ENCODE data around the gene TSKS.
A peak's percentile ranks its signal among the peaks of the same experiment; 100 is the strongest.

Gene TSKS

GRCh38 chr19:49809941-49810389 is 46.9 kb upstream of the TSKS start:
- no peaks in the 10 kb centered on the region for H3K9me3 ChIP-seq (replicated peaks; ENCODE audit: insufficient read depth, low read length)
- H3K27me3 ChIP-seq (replicated peaks; ENCODE audit: insufficient read depth, low read length) = no peaks in the 10 kb centered on the region
- peaks cover 14% of the 10 kb centered on the region for H3K4me1 ChIP-seq (ENCODE audit: low read length)
- H3K36me3 ChIP-seq (replicated peaks; ENCODE audit: insufficient read depth, low read length) = no peaks in the 10 kb centered on the region
- H2AFZ ChIP-seq (ENCODE audit: low read length) = peak overlapping the region; percentile 68
- peaks cover 11% of the 10 kb centered on the region; the same call in 1 of the 2 replicates for H3F3A ChIP-seq (ENCODE audit: insufficient read depth, low read length)
- H4K20me1 ChIP-seq (ENCODE audit: insufficient read depth, low read length) = no peaks in the 10 kb centered on the region
- DNase-seq = no peak
- peak overlapping the region; percentile 74; the same call in 1 of the 2 replicates for H3K27ac ChIP-seq (ENCODE audit: low read length)
- H3K79me2 ChIP-seq (ENCODE audit: low read length) = no peaks in the 10 kb centered on the region
- TF ChIP-seq EZH2phosphoT487 (IDR thresholded peaks at IDR 0.05; ENCODE audit: low read length) = no peak
- peak overlapping the region; percentile 92 for H3K4me2 ChIP-seq (ENCODE audit: low read depth, low read length)
- H3K9me2 ChIP-seq (replicated peaks; ENCODE audit: insufficient read depth, low read length) = no peaks in the 10 kb centered on the region
- peak overlapping the region; percentile 84 for H3K4me3 ChIP-seq (ENCODE audit: low read length)
- peak overlapping the region; percentile 71; the same call in 1 of the 2 replicates for H3K9ac ChIP-seq (ENCODE audit: low read length)

- Histone ChIP-seq H3K4me2 (ENCODE audit: low read depth, low read length) (peak overlapping the region; percentile 92), H3K36me3 (replicated peaks; ENCODE audit: insufficient read depth, low read length) (no peaks in the 10 kb centered on the region), H3F3A (ENCODE audit: insufficient read depth, low read length) (peaks cover 11% of the 10 kb centered on the region; the same call in 1 of the 2 replicates), H2AFZ (ENCODE audit: low read length) (peak overlapping the region; percentile 68), H3K27me3 (replicated peaks; ENCODE audit: insufficient read depth, low read length) (no peaks in the 10 kb centered on the region), H4K20me1 (ENCODE audit: insufficient read depth, low read length) (no peaks in the 10 kb centered on the region), H3K27ac (ENCODE audit: low read length) (peak overlapping the region; percentile 74), H3K9me2 (replicated peaks; ENCODE audit: insufficient read depth, low read length) (no peaks in the 10 kb centered on the region), H3K9me3 (replicated peaks; ENCODE audit: insufficient read depth, low read length) (no peaks in the 10 kb centered on the region), H3K4me3 (ENCODE audit: low read length) (peak overlapping the region; percentile 84), H3K9ac (ENCODE audit: low read length) (peak overlapping the region; percentile 71), H3K4me1 (ENCODE audit: low read length) (peaks cover 14% of the 10 kb centered on the region), H3K79me2 (ENCODE audit: low read length) (no peaks in the 10 kb centered on the region)
- DNase-seq = peak; percentile 54
- TF ChIP-seq EZH2 (optimal IDR thresholded peaks at IDR 0.05; ENCODE audit: low read depth, low read length) (no peak), CTCF (IDR thresholded peaks at IDR 0.05; ENCODE audit: low read length) (peak; percentile 39), EZH2phosphoT487 (IDR thresholded peaks at IDR 0.05; ENCODE audit: low read length) (no peak)
These were observed 46.2 kb upstream of the TSKS start for GRCh38 chr19:49809160-49809940.

- Histone ChIP-seq H3K27me3 (replicated peaks; ENCODE audit: insufficient read depth, low read length) (no peaks in the 10 kb centered on the region), H3K9me2 (replicated peaks; ENCODE audit: insufficient read depth, low read length) (no peaks in the 10 kb centered on the region), H3K4me2 (ENCODE audit: low read depth, low read length) (peak overlapping the region; percentile 92), H3K36me3 (replicated peaks; ENCODE audit: insufficient read depth, low read length) (no peaks in the 10 kb centered on the region), H2AFZ (ENCODE audit: low read length) (peak overlapping the region; percentile 68), H3F3A (ENCODE audit: insufficient read depth, low read length) (peaks cover 11% of the 10 kb centered on the region; the same call in 1 of the 2 replicates), H3K9ac (ENCODE audit: low read length) (peak overlapping the region; percentile 71), H3K9me3 (replicated peaks; ENCODE audit: insufficient read depth, low read length) (no peaks in the 10 kb centered on the region), H3K79me2 (ENCODE audit: low read length) (no peaks in the 10 kb centered on the region), H3K27ac (ENCODE audit: low read length) (peak overlapping the region; percentile 74; the same call in 1 of the 2 replicates), H3K4me3 (ENCODE audit: low read length) (peak overlapping the region; percentile 84), H3K4me1 (ENCODE audit: low read length) (peaks cover 9% of the 10 kb centered on the region), H4K20me1 (ENCODE audit: insufficient read depth, low read length) (no peaks in the 10 kb centered on the region)
- no peak for TF ChIP-seq EZH2 (optimal IDR thresholded peaks at IDR 0.05; ENCODE audit: low read depth, low read length)
- no peak for TF ChIP-seq EZH2phosphoT487 (IDR thresholded peaks at IDR 0.05; ENCODE audit: low read length)
- TF ChIP-seq CTCF (IDR thresholded peaks at IDR 0.05; ENCODE audit: low read length) = no peak
- peak; percentile 89 for DNase-seq
These were observed 45.6 kb upstream of the TSKS start for GRCh38 chr19:49808711-49809159.
